ENCODE data around the gene SEMA3C. TPM values are rescaled to one million over a fixed set of nuclear protein-coding genes. Genes with fewer than 3 reads are reported as not detected.

The SEMA3C gene
- total and polyA plus RNA-seq, 7 donors, result 8.4 to 298 (median 213) TPM

- WGBS, 2 donors, result 80 to 85% methylated on average over 2 of the region's 2 CpGs
- DNase-seq, result no peak
These were observed 41.5 kb upstream of the SEMA3C start for GRCh38 chr7:80960244-80960795.

GRCh38 chr7:80957226-80957777 lies 38.5 kb upstream of the SEMA3C start:
- Histone ChIP-seq H3K27ac (no peak overlapping the region), H3K27me3 (no peaks in the 10 kb centered on the region), H3K4me1 (no peaks in the 10 kb centered on the region), H3K36me3 (no peaks in the 10 kb centered on the region), H3K9me3 (no peaks in the 10 kb centered on the region), H3K4me3 (no peak overlapping the region)
- TF ChIP-seq POLR2A (IDR thresholded peaks at IDR 0.05) (no peak), CTCF (IDR thresholded peaks at IDR 0.05) (no peak), POLR2AphosphoS5 (IDR thresholded peaks at IDR 0.05) (no peak), EP300 (IDR thresholded peaks at IDR 0.05) (no peak)
- DNase-seq, result no peak
- intact Hi-C loops (cut with DNase I), result no loop called here
- WGBS, 2 donors, result 84 to 96% methylated on average over 3 of the region's 3 CpGs

More at GRCh38 chr7:80960244-80960795, 41.5 kb upstream of the SEMA3C start:
- H3K4me3 ChIP-seq, result no peak overlapping the region
- intact Hi-C loops (cut with DNase I), result no loop called here
- H3K27me3 ChIP-seq, result no peaks in the 10 kb centered on the region
- no peak overlapping the region for H3K27ac ChIP-seq
- no peak for TF ChIP-seq CTCF (IDR thresholded peaks at IDR 0.05)
- no peak for TF ChIP-seq EP300 (IDR thresholded peaks at IDR 0.05)
- no peak for TF ChIP-seq POLR2A (IDR thresholded peaks at IDR 0.05)
- no peak for TF ChIP-seq POLR2AphosphoS5 (IDR thresholded peaks at IDR 0.05)
- H3K36me3 ChIP-seq, result no peaks in the 10 kb centered on the region
- no peaks in the 10 kb centered on the region for H3K9me3 ChIP-seq
- no peaks in the 10 kb centered on the region for H3K4me1 ChIP-seq

GRCh38 chr7:80954191-80954590 lies 35.3 kb upstream of the SEMA3C start:
- no peak for DNase-seq
- Histone ChIP-seq H3K9me3 (no peaks in the 10 kb centered on the region), H3K4me1 (peaks cover 0 to 8% (median 0%) of the 10 kb centered on the region in 4 donors), H3K4me3 (no peak overlapping the region), H3K27ac (no peak overlapping the region), H3K36me3 (no peaks in the 10 kb centered on the region), H3K27me3 (no peaks in the 10 kb centered on the region)
- TF ChIP-seq POLR2A (IDR thresholded peaks at IDR 0.05), result no peak
- TF ChIP-seq CTCF (IDR thresholded peaks at IDR 0.05), result no peak
- TF ChIP-seq EP300 (IDR thresholded peaks at IDR 0.05), result no peak
- TF ChIP-seq POLR2AphosphoS5 (IDR thresholded peaks at IDR 0.05), result no peak
- 51 to 61% methylated on average over 1 of the region's 1 CpG for WGBS, 2 donors
- intact Hi-C loops (cut with DNase I), result no loop called here

GRCh38 chr7:80950550-80950967 lies 31.7 kb upstream of the SEMA3C start:
- no peaks in the 10 kb centered on the region for H3K9me3 ChIP-seq
- H3K27me3 ChIP-seq, result no peaks in the 10 kb centered on the region
- H3K4me3 ChIP-seq, result no peak overlapping the region
- intact Hi-C loops (cut with DNase I), result no loop called here
- no peak overlapping the region for H3K27ac ChIP-seq
- H3K36me3 ChIP-seq, result no peaks in the 10 kb centered on the region
- no peak for TF ChIP-seq POLR2AphosphoS5 (IDR thresholded peaks at IDR 0.05)
- no peak for TF ChIP-seq POLR2A (IDR thresholded peaks at IDR 0.05)
- no peak for TF ChIP-seq EP300 (IDR thresholded peaks at IDR 0.05)
- TF ChIP-seq CTCF (IDR thresholded peaks at IDR 0.05), result no peak
- no peak for DNase-seq
- 38 to 69% methylated on average over 2 of the region's 2 CpGs for whole genome bisulfite sequencing, 2 donors
- H3K4me1 ChIP-seq, result peaks cover 0 to 27% (median 16%) of the 10 kb centered on the region in 4 donors

Measured in sigmoid colon (tissue), 7 donors.